ENCODE data around the gene ECI1.

DNA sequence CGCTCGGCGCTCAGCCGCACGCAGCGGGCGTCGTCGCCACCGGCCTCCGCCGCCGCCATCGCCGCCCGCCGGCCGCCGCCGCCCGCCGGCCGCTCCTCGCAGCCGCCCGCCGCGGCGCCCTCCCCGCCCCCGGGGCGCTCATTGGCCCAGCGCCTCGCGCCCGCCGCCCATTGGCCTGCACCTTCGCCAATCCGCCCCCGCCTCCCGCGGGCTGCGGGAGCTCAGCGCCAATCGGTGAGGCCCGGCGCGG lies 36.7 kb downstream of the ECI1 start, which contains the start of gene PGP:
- TF ChIP-seq CTCF (IDR thresholded peaks at IDR 0.05; ENCODE audit: low read length) (no peak), EZH2phosphoT487 (IDR thresholded peaks at IDR 0.05; ENCODE audit: low read length) (no peak)
